HUES6 (cell line): Measurements from ENCODE around the gene TUBAL3.

Source experiments
- H3K27ac ChIP-seq: 2 replicates; pipeline ENCODE4 v1.7.0; 2013; ENCODE audit warnings: low read depth, mild to moderate bottlenecking, low read length, inconsistent platforms
- H3K27me3 ChIP-seq: 2 replicates; pipeline ENCODE4 v1.6.1; 2013; ENCODE audit warnings: low read length; ENCODE audit not compliant: control insufficient read depth, insufficient read depth
- H3K36me3 ChIP-seq: 2 replicates; pipeline ENCODE4 v1.6.1; 2013; ENCODE audit warnings: low read length; ENCODE audit not compliant: control insufficient read depth, insufficient read depth
- H3K4me1 ChIP-seq: 2 replicates; pipeline ENCODE4 v1.6.1; 2013; ENCODE audit warnings: low read length; ENCODE audit not compliant: control insufficient read depth, insufficient read depth
- H3K4me3 ChIP-seq: 2 replicates; pipeline ENCODE4 v1.5.1; 2013; ENCODE audit warnings: low read depth, low read length
- H3K9ac ChIP-seq: one replicate; pipeline ENCODE4 v1.6.1; 2013; ENCODE audit warnings: mild to moderate bottlenecking, low read length
- H3K9me3 ChIP-seq: 2 replicates; pipeline ENCODE4 v1.6.1; 2013; ENCODE audit warnings: low read depth, low read length; ENCODE audit not compliant: control insufficient read depth, insufficient read depth

The TUBAL3 gene

GRCh38 chr10:5443429-5443828, 38.8 kb upstream of the TUBAL3 start:
- H3K27ac ChIP-seq: no peak overlapping the region
- peaks cover 20% of the 10 kb centered on the region for H3K4me1 ChIP-seq
- no peaks in the 10 kb centered on the region for H3K27me3 ChIP-seq
- no peak overlapping the region for H3K4me3 ChIP-seq
- no peak overlapping the region for H3K9ac ChIP-seq
- H3K9me3 ChIP-seq: no peaks in the 10 kb centered on the region
- peaks cover 10% of the 10 kb centered on the region for H3K36me3 ChIP-seq

DNA sequence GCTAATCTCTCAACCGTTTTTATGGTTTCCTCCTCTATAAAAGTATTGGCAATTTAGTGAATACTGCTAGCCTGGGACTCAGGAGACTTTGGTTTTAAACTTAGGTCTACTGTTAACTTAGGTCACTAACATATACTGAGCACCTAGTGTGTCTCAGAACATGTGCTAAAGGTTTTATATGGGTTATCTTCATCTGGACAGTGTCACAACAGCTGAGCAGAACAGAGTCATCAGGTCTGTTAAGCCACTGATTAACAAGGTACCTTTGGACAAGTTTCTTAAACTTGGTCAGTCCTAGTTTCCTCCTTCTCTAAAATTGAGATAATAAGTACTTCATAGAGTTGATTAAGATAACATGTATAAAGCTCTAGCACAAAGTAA, 38.4 kb upstream of the TUBAL3 start:
- no peak overlapping the region for H3K27ac ChIP-seq
- no peaks in the 10 kb centered on the region for H3K27me3 ChIP-seq
- peaks cover 10% of the 10 kb centered on the region for H3K36me3 ChIP-seq
- H3K9me3 ChIP-seq: no peaks in the 10 kb centered on the region
- H3K4me1 ChIP-seq: peaks cover 17% of the 10 kb centered on the region
- no peak overlapping the region for H3K9ac ChIP-seq
- no peak overlapping the region for H3K4me3 ChIP-seq

DNA sequence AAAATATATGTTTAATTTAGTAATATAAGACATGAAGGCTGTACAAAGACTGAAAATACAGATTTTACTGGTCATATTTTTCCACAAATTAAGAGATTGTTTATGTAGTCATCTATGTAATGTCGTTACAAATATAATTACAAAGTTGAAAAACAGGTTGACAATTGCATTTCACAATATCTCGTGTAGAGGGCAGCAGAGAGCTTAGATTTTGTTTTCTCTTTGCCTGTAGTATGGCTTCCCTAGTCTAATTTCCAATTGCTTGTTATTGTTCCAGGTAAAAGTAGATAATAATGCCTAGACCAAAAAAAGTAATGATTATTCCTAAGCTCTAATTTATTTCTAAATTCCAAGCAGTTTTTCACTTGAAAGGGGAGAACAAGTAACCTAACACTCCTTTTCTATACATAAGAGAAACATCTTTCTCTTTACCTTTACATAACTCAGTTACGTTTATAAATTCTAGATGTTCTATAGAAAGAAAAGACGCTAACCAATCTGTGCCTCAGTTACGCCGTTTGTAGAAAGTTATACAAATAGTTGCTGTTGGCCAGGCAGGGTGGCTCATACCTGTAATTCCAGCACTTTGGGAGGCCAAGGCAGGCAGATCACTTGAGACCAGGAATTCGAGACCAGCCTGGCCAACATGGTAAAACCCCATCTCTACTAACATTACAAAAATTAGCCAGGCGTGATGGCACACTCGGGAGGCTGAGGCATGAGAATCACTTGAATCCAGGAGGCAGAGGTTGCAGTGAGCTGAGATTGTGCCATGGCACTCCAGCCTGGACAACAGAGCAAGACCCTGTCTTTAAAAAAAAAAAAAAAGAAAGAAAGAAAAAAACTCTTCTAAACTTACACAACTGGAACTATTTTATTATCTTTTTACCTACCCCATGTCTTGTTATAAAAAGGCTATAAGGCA, 37.7 kb upstream of the TUBAL3 start:
- H3K27ac ChIP-seq: no peak overlapping the region
- H3K36me3 ChIP-seq: peaks cover 10% of the 10 kb centered on the region

GRCh38 chr10:5441106-5441505, 36.5 kb upstream of the TUBAL3 start:
- H3K9ac ChIP-seq: no peak overlapping the region
- no peaks in the 10 kb centered on the region for H3K27me3 ChIP-seq
- peaks cover 10% of the 10 kb centered on the region for H3K36me3 ChIP-seq
- H3K4me1 ChIP-seq: peaks cover 2% of the 10 kb centered on the region; the same call in 1 of the 2 replicates
- H3K4me3 ChIP-seq: no peak overlapping the region
- no peak overlapping the region for H3K27ac ChIP-seq
- H3K9me3 ChIP-seq: no peaks in the 10 kb centered on the region

More for the DNA sequence above, 37.7 kb upstream of the TUBAL3 start:
- H3K4me3 ChIP-seq: no peak overlapping the region
- H3K27me3 ChIP-seq: no peaks in the 10 kb centered on the region
- no peak overlapping the region for H3K9ac ChIP-seq
- H3K4me1 ChIP-seq: peaks cover 11% of the 10 kb centered on the region
- no peaks in the 10 kb centered on the region for H3K9me3 ChIP-seq

- Histone ChIP-seq H3K4me3 (no peak overlapping the region), H3K27ac (no peak overlapping the region), H3K9ac (no peak overlapping the region), H3K4me1 (no peaks in the 10 kb centered on the region), H3K27me3 (no peaks in the 10 kb centered on the region), H3K36me3 (peaks cover 10% of the 10 kb centered on the region), H3K9me3 (no peaks in the 10 kb centered on the region)
Observed at GRCh38 chr10:5440206-5440605, 35.6 kb upstream of the TUBAL3 start.

- Histone ChIP-seq H3K9ac (no peak overlapping the region), H3K4me1 (peaks cover 4% of the 10 kb centered on the region; the same call in 1 of the 2 replicates), H3K27ac (no peak overlapping the region), H3K9me3 (peaks cover 6% of the 10 kb centered on the region; the same call in 1 of the 2 replicates), H3K36me3 (peaks cover 10% of the 10 kb centered on the region), H3K4me3 (no peak overlapping the region), H3K27me3 (no peaks in the 10 kb centered on the region)
Observed at GRCh38 chr10:5435328-5435727, 30.7 kb upstream of the TUBAL3 start.

- H3K9me3 ChIP-seq: peaks cover 6% of the 10 kb centered on the region; the same call in 1 of the 2 replicates
- H3K9ac ChIP-seq: no peak overlapping the region
- no peak overlapping the region for H3K27ac ChIP-seq
- H3K4me3 ChIP-seq: no peak overlapping the region
- peaks cover 4% of the 10 kb centered on the region; the same call in 1 of the 2 replicates for H3K4me1 ChIP-seq
- peaks cover 21% of the 10 kb centered on the region for H3K36me3 ChIP-seq
- no peaks in the 10 kb centered on the region for H3K27me3 ChIP-seq
Observed at GRCh38 chr10:5434017-5434753, 29.6 kb upstream of the TUBAL3 start.

DNA sequence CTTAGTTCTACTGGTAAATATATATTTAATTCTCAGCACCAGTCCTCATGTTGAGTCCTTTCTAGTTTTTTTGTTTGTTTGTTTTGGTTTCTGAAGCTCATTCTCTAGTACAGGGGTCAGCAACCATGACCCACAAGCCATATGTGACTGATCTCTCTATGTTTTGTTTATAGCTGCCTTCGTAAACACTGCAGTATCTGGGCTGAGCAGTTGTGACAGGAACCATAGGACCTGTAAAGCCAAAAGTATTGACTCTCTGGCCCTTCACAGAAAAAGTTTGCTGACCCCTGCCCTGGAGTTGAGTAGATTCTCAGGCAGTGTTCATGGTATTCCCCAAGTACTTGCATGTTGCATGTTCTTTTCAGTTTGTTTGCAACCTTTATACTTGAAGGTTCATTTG, 28.6 kb upstream of the TUBAL3 start:
- Histone ChIP-seq H3K27ac (no peak overlapping the region), H3K4me1 (peaks cover 4% of the 10 kb centered on the region; the same call in 1 of the 2 replicates), H3K9me3 (peaks cover 6% of the 10 kb centered on the region; the same call in 1 of the 2 replicates), H3K4me3 (no peak overlapping the region), H3K36me3 (peaks cover 21% of the 10 kb centered on the region), H3K9ac (no peak overlapping the region), H3K27me3 (no peaks in the 10 kb centered on the region)

- Histone ChIP-seq H3K9ac (no peak overlapping the region), H3K4me3 (no peak overlapping the region), H3K27ac (no peak overlapping the region), H3K9me3 (peaks cover 6% of the 10 kb centered on the region; the same call in 1 of the 2 replicates), H3K36me3 (peaks cover 32% of the 10 kb centered on the region), H3K27me3 (no peaks in the 10 kb centered on the region), H3K4me1 (peaks cover 19% of the 10 kb centered on the region)
Observed at GRCh38 chr10:5428133-5428532, 23.5 kb upstream of the TUBAL3 start.

DNA sequence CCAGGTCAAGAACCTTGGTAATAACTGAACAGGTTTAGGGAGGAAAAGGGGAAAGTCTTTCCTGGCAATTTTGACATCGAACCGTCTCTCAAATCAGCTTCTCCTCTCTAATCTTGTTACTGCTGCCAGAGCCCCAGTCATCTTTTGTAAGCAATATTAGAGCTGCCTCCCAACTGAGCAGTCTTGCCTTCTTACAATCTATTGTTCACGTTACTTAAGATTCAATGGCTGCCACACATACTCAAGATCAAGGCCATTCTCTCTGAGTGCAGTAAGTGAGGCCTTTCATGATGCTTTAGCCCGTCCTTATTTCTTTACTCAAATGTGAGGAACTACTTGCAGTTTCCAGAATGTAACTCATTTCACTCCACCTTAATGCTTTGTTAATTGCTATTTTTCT, 20.1 kb upstream of the TUBAL3 start:
- H3K4me1 ChIP-seq: peaks cover 19% of the 10 kb centered on the region
- H3K27me3 ChIP-seq: no peaks in the 10 kb centered on the region
- H3K36me3 ChIP-seq: peaks cover 20% of the 10 kb centered on the region
- no peak overlapping the region for H3K9ac ChIP-seq
- H3K9me3 ChIP-seq: peaks cover 4% of the 10 kb centered on the region; the same call in 1 of the 2 replicates
- H3K27ac ChIP-seq: no peak overlapping the region; the same call in 1 of the 2 replicates
- no peak overlapping the region for H3K4me3 ChIP-seq

GRCh38 chr10:5423771-5424170, 19.1 kb upstream of the TUBAL3 start:
- Histone ChIP-seq H3K36me3 (peaks cover 12% of the 10 kb centered on the region; the same call in 1 of the 2 replicates), H3K27ac (no peak overlapping the region), H3K9ac (no peak overlapping the region), H3K4me1 (peaks cover 19% of the 10 kb centered on the region), H3K27me3 (no peaks in the 10 kb centered on the region), H3K9me3 (peaks cover 8% of the 10 kb centered on the region; the same call in 1 of the 2 replicates), H3K4me3 (no peak overlapping the region)
